Lower lobe of right lung (tissue), 2 donors: ENCODE measurements around the gene CDH9. TPM values are rescaled to one million over a fixed set of nuclear protein-coding genes. Genes with fewer than 3 reads are reported as not detected.

Source experiments
- ATAC-seq, 2 donors: fragments of 200-7000 bp; cut with Tn5 transposase; one replicate each; pipeline ENCODE4 v1.9.1; 2020 to 2022; ENCODE audit warnings: mild to moderate bottlenecking in 2 of 2, moderate library complexity in 2 of 2
- DNase-seq: peaks from one replicate; pipeline ENCODE4 v3.0.0-alpha.2; 2020
- H3K27ac ChIP-seq: fragments of 200-600 bp; one replicate; pipeline ENCODE4 v1.8.0; 2022
- H3K27me3 ChIP-seq: fragments of 200-600 bp; one replicate; pipeline ENCODE4 v1.8.0; 2022; ENCODE audit warnings: low read depth
- H3K36me3 ChIP-seq: fragments of 200-600 bp; one replicate; pipeline ENCODE4 v1.8.0; 2022; ENCODE audit warnings: mild to moderate bottlenecking
- H3K4me1 ChIP-seq: fragments of 200-600 bp; one replicate; pipeline ENCODE4 v1.8.0; 2022
- H3K4me3 ChIP-seq: fragments of 200-600 bp; one replicate; pipeline ENCODE4 v1.8.0; 2022; ENCODE audit warnings: mild to moderate bottlenecking
- H3K9me3 ChIP-seq: fragments of 200-600 bp; one replicate; pipeline ENCODE4 v1.8.0; 2022
- intact Hi-C: fragments of 100-400 bp; cut with DNase I; formaldehyde crosslinking; loops from one replicate; pipeline ENCODE4 v1.11.0; 2022
- total RNA-seq: library from RNA; stranded (reverse); fragmentation: NEBNext Ultra II Directional; extraction: Animal tissue kit (Norgen Biotek cat#: 25700); gene quantifications from one replicate; pipeline ENCODE4 v1.2.1, GENCODE V29; 2021
- TF ChIP-seq, protein P1 (sequence below): fragments of 200-600 bp; IDR thresholded peaks from one replicate; pipeline ENCODE4 v1.8.0; 2022; ENCODE audit warnings: antibody characterized with exemption, mild to moderate bottlenecking
- donor health status: DM: no; HTN: yes; CAD: no; lungs with severe emphysema.

CDH9 gene
- total RNA-seq, 1 donor from 2014 or later = not detected

DNA sequence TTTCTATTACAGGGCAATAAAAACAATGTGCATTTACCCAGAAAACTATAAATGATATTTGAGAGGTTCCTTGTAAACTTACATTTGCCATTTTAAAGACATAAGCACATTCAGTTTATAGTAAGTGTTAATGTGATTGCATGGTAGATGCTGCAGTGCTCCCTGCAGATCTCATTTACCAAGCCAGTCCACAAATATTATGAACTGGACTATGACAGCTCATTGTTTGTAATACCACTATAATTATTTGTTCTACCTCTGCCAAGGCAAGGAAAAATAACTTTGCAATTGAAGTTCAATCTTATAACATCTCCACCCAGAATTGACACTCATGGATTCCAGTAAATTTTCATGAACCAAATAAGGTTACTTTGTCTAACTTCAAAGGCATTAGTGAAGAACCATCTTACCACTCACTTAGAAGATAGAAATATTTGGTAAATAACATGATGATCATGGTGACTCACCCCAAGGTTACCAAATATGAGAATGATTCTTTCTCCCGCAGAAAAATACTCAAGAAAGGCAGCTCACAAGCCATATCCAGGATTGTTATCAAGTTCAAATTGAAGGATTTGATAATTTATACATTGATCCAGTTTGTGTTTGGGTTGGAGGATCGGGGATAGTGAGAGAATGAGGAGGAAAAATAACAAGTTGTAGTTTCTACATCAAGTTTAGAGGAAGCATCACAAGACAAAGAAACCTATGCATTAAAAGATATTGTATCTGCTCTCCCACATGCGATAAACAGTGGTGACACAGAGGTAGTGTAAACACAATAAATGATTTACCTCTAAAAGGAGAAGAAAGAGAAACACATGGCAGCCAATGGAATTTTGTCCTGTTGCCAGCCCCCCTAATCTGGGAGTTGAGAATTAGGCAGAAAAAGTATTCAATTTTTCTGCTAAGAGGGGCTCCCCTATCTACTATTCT is 29.5 kb downstream of the CDH9 start:
- Histone ChIP-seq H3K4me3 (no peak overlapping the region), H3K27ac (no peak overlapping the region), H3K36me3 (no peaks in the 10 kb centered on the region), H3K4me1 (no peaks in the 10 kb centered on the region), H3K27me3 (no peaks in the 10 kb centered on the region), H3K9me3 (no peaks in the 10 kb centered on the region)
- TF ChIP-seq, protein P1, sequence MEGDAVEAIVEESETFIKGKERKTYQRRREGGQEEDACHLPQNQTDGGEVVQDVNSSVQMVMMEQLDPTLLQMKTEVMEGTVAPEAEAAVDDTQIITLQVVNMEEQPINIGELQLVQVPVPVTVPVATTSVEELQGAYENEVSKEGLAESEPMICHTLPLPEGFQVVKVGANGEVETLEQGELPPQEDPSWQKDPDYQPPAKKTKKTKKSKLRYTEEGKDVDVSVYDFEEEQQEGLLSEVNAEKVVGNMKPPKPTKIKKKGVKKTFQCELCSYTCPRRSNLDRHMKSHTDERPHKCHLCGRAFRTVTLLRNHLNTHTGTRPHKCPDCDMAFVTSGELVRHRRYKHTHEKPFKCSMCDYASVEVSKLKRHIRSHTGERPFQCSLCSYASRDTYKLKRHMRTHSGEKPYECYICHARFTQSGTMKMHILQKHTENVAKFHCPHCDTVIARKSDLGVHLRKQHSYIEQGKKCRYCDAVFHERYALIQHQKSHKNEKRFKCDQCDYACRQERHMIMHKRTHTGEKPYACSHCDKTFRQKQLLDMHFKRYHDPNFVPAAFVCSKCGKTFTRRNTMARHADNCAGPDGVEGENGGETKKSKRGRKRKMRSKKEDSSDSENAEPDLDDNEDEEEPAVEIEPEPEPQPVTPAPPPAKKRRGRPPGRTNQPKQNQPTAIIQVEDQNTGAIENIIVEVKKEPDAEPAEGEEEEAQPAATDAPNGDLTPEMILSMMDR = no peak
- intact Hi-C loops = no loop called here
- no peak for DNase-seq
- no peak for ATAC-seq

DNA sequence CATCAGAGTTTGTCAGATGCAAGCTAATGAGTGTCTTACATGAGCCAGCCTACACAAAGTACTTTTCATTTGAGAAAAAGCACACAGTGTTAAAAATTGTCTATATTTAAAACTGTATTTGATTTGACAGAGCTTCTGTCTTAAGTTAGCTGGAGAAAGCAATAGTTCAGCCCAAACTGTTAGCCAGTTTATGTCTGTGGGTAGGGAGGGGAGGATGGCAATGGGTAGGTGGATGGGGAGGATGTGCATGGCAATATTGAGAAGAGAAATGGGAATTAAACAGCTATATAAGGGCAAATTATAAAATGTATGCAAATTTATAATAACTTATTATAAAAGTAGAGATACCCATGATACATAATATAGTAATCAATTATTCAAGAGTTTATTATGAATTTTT is 31.3 kb downstream of the CDH9 start:
- intact Hi-C loops = no loop called here
- no peaks in the 10 kb centered on the region for H3K36me3 ChIP-seq
- H3K4me1 ChIP-seq = no peaks in the 10 kb centered on the region
- no peaks in the 10 kb centered on the region for H3K9me3 ChIP-seq
- no peak for ATAC-seq
- no peak for DNase-seq
- no peak overlapping the region for H3K4me3 ChIP-seq
- no peak overlapping the region for H3K27ac ChIP-seq
- TF ChIP-seq, protein P1 = no peak
- H3K27me3 ChIP-seq = no peaks in the 10 kb centered on the region

DNA sequence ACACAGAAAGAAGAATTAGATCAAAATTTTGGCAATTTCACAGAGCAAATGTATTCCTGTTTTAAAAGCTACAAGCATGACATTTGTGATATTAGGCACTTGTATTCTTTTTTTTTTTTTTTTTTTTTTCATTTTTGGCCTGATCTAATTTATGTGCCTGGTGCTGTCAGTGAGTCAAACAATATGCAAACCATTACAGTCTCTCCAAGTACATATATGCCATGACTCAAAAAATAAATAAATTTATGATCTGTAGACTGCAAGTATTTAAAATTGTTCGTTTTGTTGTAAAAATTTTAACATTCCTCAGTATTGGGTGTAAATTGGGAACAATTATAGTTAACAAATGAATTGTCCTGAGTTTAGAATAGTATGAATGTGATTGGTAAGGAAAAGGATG is 51.4 kb downstream of the CDH9 start:
- Histone ChIP-seq H3K4me3 (no peak overlapping the region), H3K9me3 (no peaks in the 10 kb centered on the region), H3K36me3 (no peaks in the 10 kb centered on the region), H3K27ac (no peak overlapping the region), H3K27me3 (no peaks in the 10 kb centered on the region), H3K4me1 (no peaks in the 10 kb centered on the region)
- TF ChIP-seq, protein P1 = no peak
- intact Hi-C loops = no loop called here
- no peak for ATAC-seq
- no peak for DNase-seq

DNA sequence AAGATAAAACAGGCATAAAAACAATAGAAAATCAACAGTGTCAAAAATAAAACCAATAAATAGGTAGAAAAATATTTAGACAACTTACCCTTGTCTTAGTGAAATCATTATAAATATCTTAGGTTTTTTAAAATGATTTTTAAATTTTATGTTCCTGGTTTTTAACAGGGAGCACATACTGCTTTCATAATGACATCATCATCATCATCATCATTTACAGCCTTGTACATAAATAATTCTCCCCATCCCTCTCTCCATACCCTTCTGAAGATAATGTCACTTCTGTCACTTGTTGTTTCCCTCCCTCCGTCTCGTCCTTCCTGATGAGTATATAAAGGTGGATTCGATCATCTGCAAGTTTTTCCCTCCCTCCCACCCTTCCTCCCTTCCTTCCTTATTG is 56.6 kb downstream of the CDH9 start:
- TF ChIP-seq, protein P1 = no peak
- Histone ChIP-seq H3K27me3 (no peaks in the 10 kb centered on the region), H3K4me1 (no peaks in the 10 kb centered on the region), H3K4me3 (no peak overlapping the region), H3K36me3 (no peaks in the 10 kb centered on the region), H3K27ac (no peak overlapping the region), H3K9me3 (no peaks in the 10 kb centered on the region)
- no peak for DNase-seq
- no peak for ATAC-seq
- intact Hi-C loops = no loop called here

DNA sequence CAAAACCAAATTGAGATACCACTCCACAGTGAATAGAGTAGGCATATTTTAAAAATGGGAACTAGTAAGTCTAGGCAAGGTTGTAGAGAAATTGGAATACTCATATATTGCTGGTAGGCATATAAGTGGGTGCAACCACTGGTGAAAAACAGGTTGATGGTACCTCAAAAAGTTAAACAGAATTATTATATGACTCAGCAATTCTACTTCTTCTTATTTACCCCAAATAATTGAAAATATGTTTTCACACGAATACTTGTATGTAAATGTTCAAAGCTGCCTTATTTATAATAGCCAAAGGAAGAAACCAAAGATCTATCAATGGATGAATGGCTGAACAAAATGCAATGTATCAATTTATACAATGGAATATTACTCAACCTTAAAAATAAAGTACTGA is 79.1 kb downstream of the CDH9 start:
- H3K4me1 ChIP-seq = no peaks in the 10 kb centered on the region
- no peaks in the 10 kb centered on the region for H3K27me3 ChIP-seq
- H3K27ac ChIP-seq = no peak overlapping the region
- ATAC-seq = no peak
- DNase-seq = no peak
- H3K9me3 ChIP-seq = no peaks in the 10 kb centered on the region
- no peaks in the 10 kb centered on the region for H3K36me3 ChIP-seq
- TF ChIP-seq, protein P1 = no peak
- intact Hi-C loops = no loop called here
- H3K4me3 ChIP-seq = no peak overlapping the region
